Iris pigment epithelial cell (primary cell): ENCODE data around the gene GADL1.

Experiments
- DNase-seq: peaks from one replicate; pipeline ENCODE4 v3.0.0-alpha.2; 2011; ENCODE audit warnings: low read depth

GADL1 gene

GRCh38 chr3:30811151-30811795 lies 83.2 kb downstream of the GADL1 start:
- DNase-seq: no peak

GRCh38 chr3:30810625-30811024 lies 83.8 kb downstream of the GADL1 start:
- no peak for DNase-seq

GRCh38 chr3:30805695-30806094 lies 88.8 kb downstream of the GADL1 start:
- DNase-seq: no peak

GRCh38 chr3:30804984-30805383 lies 89.5 kb downstream of the GADL1 start:
- no peak for DNase-seq

GRCh38 chr3:30795176-30795575 lies 99.3 kb downstream of the GADL1 start:
- peak; percentile 1 for DNase-seq

GRCh38 chr3:30793740-30794139 lies 100.7 kb downstream of the GADL1 start:
- DNase-seq: no peak

GRCh38 chr3:30790150-30790549 lies 104.3 kb downstream of the GADL1 start:
- no peak for DNase-seq

- DNase-seq: no peak
Observed at GRCh38 chr3:30786365-30786764, 108.1 kb downstream of the GADL1 start.

- peak; percentile 44 for DNase-seq
Observed at GRCh38 chr3:30779686-30780287, 114.7 kb downstream of the GADL1 start.

GRCh38 chr3:30778933-30779332 lies 115.5 kb downstream of the GADL1 start:
- DNase-seq: no peak

GRCh38 chr3:30777426-30778113 lies 116.9 kb downstream of the GADL1 start:
- no peak for DNase-seq

GRCh38 chr3:30776186-30776815 lies 118.2 kb downstream of the GADL1 start:
- DNase-seq: no peak

- DNase-seq: no peak
Observed at GRCh38 chr3:30775040-30775439, 119.4 kb downstream of the GADL1 start.

- DNase-seq: no peak
Observed at GRCh38 chr3:30774062-30774461, 120.4 kb downstream of the GADL1 start.

- DNase-seq: peak; percentile 95
Observed at GRCh38 chr3:30770387-30770786, 124.1 kb downstream of the GADL1 start.

- DNase-seq: peak; percentile 66
Observed at GRCh38 chr3:30768703-30769550, 125.5 kb downstream of the GADL1 start.

- DNase-seq: no peak
Observed at GRCh38 chr3:30768046-30768445, 126.4 kb downstream of the GADL1 start.

- DNase-seq: no peak
Observed at GRCh38 chr3:30766522-30766921, 127.9 kb downstream of the GADL1 start.

- no peak for DNase-seq
Observed at GRCh38 chr3:30764891-30765290, 129.6 kb downstream of the GADL1 start.

GRCh38 chr3:30764281-30764680 lies 130.2 kb downstream of the GADL1 start:
- DNase-seq: no peak

- DNase-seq: no peak
Observed at GRCh38 chr3:30761374-30761773, 133.1 kb downstream of the GADL1 start.

GRCh38 chr3:30760737-30761136 lies 133.7 kb downstream of the GADL1 start:
- no peak for DNase-seq
